ENCODE measurements around the gene SAMD4B.

Gene SAMD4B

DNA sequence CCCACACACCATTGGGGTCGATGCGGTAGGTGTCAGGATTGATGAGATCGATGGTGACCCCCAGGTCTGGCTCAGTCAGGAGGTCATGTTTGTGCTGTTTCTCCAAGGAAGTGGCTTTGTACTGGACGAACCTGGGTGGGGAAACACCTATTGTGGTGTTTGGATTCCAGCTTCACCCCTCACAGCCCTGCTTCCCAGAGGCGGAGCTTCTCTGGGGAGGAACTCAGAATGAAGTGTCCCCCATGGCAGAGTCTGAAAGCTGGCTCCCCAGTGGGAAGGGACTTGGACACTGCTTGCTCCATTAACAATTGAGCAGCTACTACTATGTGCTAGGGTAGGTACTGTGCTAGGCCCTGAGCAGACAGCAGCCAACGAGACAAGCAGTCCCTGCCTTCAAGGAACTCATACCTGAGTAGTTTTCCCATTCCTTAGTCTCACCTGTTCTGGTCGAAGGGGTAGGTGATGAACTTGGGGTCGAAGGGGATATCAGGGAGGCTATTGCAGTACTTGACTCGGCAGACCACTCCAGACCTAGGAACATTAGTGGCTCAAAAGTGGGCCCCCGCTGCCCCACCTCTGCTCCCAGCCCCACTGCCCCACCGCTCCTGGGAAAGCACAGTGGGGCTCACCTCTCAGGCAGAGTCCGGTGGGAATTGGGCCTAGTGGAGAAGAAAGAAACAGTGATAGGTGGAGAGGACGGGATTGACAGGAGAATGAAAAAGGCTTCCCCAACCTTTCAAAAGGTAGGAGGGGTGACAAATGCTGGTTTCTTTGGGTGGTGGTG lies 47.6 kb downstream of the SAMD4B start:
- in situ Hi-C loops (cut with HindIII; ENCODE audit: low sequenced_read_pairs), result no loop called here

DNA sequence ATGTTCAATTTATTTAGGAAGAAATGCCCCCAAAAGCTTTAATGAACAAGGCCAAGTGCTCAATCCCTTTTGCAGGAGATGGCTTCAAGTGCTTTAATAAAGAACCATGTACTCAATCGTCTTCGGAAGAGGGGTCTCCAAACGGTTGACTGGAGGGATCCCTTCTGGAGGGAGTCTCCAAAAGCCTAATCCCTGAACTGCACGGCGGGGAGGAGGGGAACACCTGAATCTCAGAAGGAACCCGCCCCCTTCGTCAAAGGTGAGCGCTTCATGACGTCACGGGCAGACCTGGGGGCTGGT lies 48.2 kb downstream of the SAMD4B start:
- H3K4me3 ChIP-seq (ENCODE audit: low read depth, low read length), result peak overlapping the region; percentile 98
- TF ChIP-seq, protein P1, sequence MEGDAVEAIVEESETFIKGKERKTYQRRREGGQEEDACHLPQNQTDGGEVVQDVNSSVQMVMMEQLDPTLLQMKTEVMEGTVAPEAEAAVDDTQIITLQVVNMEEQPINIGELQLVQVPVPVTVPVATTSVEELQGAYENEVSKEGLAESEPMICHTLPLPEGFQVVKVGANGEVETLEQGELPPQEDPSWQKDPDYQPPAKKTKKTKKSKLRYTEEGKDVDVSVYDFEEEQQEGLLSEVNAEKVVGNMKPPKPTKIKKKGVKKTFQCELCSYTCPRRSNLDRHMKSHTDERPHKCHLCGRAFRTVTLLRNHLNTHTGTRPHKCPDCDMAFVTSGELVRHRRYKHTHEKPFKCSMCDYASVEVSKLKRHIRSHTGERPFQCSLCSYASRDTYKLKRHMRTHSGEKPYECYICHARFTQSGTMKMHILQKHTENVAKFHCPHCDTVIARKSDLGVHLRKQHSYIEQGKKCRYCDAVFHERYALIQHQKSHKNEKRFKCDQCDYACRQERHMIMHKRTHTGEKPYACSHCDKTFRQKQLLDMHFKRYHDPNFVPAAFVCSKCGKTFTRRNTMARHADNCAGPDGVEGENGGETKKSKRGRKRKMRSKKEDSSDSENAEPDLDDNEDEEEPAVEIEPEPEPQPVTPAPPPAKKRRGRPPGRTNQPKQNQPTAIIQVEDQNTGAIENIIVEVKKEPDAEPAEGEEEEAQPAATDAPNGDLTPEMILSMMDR (IDR thresholded peaks at IDR 0.05; ENCODE audit: low read depth, low read length), result no peak
- in situ Hi-C loops (cut with HindIII; ENCODE audit: low sequenced_read_pairs), result no loop called here
- no peak for DNase-seq (ENCODE audit: low read depth, low spot score)

More for the DNA sequence above, 47.6 kb downstream of the SAMD4B start:
- peak overlapping the region; percentile 98 for H3K4me3 ChIP-seq (ENCODE audit: low read depth, low read length)
- no peak for DNase-seq (ENCODE audit: low read depth, low spot score)
- TF ChIP-seq, protein P1 (IDR thresholded peaks at IDR 0.05; ENCODE audit: low read depth, low read length), result no peak

DNA sequence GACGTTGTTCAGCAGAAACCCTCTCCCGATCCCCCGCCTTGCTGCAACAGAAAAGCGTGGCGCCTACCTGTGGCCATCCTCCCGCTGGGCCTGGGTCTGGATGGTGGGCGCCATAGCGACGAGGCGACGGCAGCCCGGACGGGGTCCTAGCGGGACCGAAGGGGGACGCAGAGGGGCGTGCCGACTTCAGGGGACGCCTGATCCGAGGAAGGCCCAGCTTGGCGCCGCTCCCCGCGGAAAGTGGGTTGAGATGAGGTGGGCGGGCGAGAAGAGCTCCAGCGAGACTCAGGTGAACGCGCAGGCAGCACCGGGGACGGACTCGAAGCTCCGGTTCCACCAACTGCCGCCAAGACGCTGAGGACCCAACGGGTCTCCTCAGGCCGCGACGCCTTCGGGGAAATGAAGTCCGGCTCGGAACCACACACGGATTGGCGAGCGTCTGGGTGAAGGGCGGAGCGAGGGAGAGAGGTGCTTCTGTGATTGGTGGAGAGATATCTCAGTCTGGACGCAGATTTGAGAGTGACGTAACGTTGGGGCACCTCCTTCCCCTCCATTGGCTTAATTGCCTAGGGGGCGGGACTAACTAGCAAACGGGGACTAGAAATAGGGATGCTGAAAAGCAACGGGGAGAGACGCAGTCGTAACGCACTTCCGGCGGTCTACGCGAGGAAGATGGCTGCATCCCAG lies 48.7 kb downstream of the SAMD4B start, which contains the start of the genes MED29 and PAF1:
TSS of gene MED29 (plus strand) at position 628 of the 687 bp plus-strand sequence. CDS start at position 673, 45 bp downstream.
TSS of gene PAF1 (minus strand) at position 356 of the 687 bp plus-strand sequence. CDS start at position 114, 242 bp downstream.
- H3K4me3 ChIP-seq (ENCODE audit: low read depth, low read length), result peak within 1 kb of the TSS; percentile 98
- in situ Hi-C loops (cut with HindIII; ENCODE audit: low sequenced_read_pairs), result no loop called here
- TF ChIP-seq, protein P1 (IDR thresholded peaks at IDR 0.05; ENCODE audit: low read depth, low read length), result no peak
- peak; percentile 100 for DNase-seq (ENCODE audit: low read depth, low spot score)

DNA sequence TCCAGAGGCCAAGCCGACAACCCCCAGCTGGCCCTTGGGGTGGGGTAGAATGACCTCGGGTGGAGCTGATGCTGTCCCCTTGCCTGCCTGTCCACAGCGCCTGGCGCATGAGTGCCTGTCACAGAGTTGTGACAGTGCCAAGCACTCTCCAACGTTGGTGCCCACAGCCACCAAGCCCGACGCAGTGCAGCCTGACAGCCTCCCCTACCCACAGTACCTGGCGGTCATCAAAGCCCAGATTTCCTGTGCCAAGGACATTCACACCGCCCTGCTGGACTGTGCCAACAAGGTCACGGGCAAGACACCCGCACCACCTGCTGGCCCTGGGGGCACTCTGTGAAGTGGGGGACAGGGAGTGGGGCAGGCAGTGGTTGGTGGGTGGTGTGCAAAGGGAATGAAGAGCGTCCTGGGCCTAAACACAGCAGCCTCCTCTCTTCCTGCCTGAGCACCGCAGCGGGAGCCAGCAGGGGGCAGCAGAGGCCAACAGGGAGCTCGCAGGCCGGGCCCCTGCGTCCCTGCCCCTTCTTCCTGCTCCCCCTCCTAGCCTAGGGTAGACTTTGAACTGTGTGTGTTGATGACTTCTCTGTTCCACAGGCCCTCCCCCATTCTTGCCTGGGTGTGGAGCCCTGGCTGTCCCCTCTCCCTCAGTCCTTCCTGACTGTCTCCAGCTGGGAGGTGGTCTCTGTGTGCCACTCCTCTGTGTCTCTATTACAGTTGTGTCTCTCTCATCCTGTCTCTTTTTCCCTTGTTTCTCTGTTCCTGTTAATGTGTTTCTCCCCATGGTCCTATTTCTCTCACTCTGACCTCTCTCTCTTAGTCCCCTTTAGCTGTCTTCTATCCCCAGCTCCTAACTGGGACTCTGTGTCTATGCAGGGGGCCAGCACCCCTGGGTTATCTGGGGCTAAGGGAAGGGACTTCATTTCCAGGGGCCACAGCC lies 55.4 kb downstream of the SAMD4B start:
- DNase-seq (ENCODE audit: low read depth, low spot score), result peak; percentile 80
- TF ChIP-seq, protein P1 (IDR thresholded peaks at IDR 0.05; ENCODE audit: low read depth, low read length), result peak; percentile 99
- no peak overlapping the region for H3K4me3 ChIP-seq (ENCODE audit: low read depth, low read length)
- in situ Hi-C loops (cut with HindIII; ENCODE audit: low sequenced_read_pairs), result no loop called here

DNA sequence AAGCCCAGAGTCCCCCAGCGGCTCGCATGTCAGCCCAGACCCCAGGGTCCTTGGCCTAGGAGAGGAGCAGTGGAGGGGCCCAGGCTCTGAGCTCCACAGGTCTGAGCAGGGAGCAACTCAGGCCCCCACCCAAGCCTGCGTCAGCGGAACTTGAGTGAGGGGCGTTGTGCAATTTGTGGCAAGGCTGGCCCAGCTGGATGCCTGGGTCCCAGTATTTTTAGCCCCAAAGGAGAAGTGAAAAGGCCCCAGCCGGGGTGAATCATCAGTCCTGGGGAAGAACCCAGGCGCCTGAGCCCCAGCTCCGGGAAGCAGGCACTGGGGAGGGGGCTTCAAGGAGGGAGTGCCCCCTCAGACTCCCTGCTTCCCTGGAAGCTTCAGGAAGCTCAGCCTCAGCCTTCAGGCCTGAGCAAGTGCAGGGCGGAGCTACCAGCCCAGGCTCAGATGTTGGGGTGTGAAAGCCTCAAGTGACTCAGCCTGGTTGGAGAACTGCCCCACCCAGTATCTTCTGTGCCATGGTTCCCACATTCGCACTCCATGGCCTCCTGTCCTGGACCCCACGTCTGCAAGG lies 56.2 kb downstream of the SAMD4B start:
- H3K4me3 ChIP-seq (ENCODE audit: low read depth, low read length), result no peak overlapping the region
- TF ChIP-seq, protein P1 (IDR thresholded peaks at IDR 0.05; ENCODE audit: low read depth, low read length), result no peak
- in situ Hi-C loops (cut with HindIII; ENCODE audit: low sequenced_read_pairs), result no loop called here
- DNase-seq (ENCODE audit: low read depth, low spot score), result peak; percentile 80

DNA sequence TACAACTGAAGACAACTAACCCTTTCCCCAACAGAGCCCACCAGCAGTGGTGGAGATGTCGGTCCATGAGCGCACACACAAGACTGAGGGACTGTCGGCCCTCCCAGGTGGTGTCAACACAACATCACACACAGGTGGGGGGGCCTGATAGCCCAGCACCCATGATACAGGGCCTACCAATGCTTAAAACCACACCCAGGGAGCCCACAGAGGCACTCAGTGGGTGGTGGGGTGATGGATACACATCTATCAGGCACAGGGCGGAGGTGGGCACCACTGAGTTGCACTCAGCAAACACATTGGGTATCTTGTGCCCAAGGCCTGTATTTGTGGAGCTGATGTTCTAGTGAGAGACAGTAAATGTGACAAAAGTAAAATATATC lies 57.4 kb downstream of the SAMD4B start:
- TF ChIP-seq, protein P1 (IDR thresholded peaks at IDR 0.05; ENCODE audit: low read depth, low read length), result no peak

More for the DNA sequence above, 57.4 kb downstream of the SAMD4B start:
- in situ Hi-C loops (cut with HindIII; ENCODE audit: low sequenced_read_pairs), result no loop called here
- no peak overlapping the region for H3K4me3 ChIP-seq (ENCODE audit: low read depth, low read length)
- no peak for DNase-seq (ENCODE audit: low read depth, low spot score)

Measured in astrocyte of the spinal cord (primary cell).